ENCODE measurements around the gene BACH2. TPM values are rescaled to one million over a fixed set of nuclear protein-coding genes. Genes with fewer than 3 reads are reported as not detected.

BACH2 gene
- total and polyA plus RNA-seq, 2 experiments from 2014 or later, result 1.6 to 5.7 TPM

DNA sequence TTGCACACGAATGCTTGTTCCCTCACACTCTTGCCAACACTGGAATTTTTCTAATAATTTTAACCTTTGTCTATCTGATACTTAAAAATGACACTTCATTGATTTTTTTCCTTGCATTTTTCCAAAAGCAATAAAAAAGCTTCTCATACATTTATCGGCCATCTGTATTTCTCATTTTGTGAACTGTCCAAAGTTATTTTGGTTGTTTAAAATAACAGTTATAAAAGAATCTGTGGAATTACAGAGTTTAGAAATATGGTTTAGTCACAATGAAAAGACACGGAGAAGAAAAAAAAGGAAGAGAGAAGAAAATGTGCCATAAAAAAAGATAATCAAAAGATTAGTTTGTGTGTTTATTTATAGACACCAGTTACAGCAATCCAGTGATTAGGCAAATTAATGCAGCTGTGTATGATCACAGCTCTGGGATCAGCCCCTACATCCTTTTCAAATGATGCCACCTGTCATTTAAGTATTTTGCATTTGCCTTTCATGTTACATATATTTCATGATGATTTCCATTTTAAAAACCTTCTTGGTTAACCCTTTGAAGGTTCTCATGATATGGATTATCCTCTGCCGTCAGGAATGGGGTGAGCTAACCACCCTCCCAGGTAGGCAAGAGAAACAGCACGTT lies 171.7 kb downstream of the BACH2 start:
- H3K4me1 Mint-ChIP-seq, result no peaks in the 10 kb centered on the region
- H3F3A ChIP-seq (replicated peaks; ENCODE audit: low read depth), result no peaks in the 10 kb centered on the region
- no peaks in the 10 kb centered on the region for H3K9me3 Mint-ChIP-seq
- ATAC-seq, result no peak
- H2AFZ ChIP-seq, result no peak overlapping the region
- H3K36me3 Mint-ChIP-seq (ENCODE audit: low read depth), result no peaks in the 10 kb centered on the region
- no peaks in the 10 kb centered on the region for H4K20me1 ChIP-seq (replicated peaks; ENCODE audit: insufficient read depth)
- H3K27ac ChIP-seq (ENCODE audit: low read depth), result no peak overlapping the region
- H3K9me2 ChIP-seq (ENCODE audit: insufficient read depth), result no peaks in the 10 kb centered on the region
- no peak overlapping the region for H3K4me2 ChIP-seq
- no peaks in the 10 kb centered on the region for H3K79me2 ChIP-seq (replicated peaks; ENCODE audit: insufficient read depth)
- TF ChIP-seq, protein P1, sequence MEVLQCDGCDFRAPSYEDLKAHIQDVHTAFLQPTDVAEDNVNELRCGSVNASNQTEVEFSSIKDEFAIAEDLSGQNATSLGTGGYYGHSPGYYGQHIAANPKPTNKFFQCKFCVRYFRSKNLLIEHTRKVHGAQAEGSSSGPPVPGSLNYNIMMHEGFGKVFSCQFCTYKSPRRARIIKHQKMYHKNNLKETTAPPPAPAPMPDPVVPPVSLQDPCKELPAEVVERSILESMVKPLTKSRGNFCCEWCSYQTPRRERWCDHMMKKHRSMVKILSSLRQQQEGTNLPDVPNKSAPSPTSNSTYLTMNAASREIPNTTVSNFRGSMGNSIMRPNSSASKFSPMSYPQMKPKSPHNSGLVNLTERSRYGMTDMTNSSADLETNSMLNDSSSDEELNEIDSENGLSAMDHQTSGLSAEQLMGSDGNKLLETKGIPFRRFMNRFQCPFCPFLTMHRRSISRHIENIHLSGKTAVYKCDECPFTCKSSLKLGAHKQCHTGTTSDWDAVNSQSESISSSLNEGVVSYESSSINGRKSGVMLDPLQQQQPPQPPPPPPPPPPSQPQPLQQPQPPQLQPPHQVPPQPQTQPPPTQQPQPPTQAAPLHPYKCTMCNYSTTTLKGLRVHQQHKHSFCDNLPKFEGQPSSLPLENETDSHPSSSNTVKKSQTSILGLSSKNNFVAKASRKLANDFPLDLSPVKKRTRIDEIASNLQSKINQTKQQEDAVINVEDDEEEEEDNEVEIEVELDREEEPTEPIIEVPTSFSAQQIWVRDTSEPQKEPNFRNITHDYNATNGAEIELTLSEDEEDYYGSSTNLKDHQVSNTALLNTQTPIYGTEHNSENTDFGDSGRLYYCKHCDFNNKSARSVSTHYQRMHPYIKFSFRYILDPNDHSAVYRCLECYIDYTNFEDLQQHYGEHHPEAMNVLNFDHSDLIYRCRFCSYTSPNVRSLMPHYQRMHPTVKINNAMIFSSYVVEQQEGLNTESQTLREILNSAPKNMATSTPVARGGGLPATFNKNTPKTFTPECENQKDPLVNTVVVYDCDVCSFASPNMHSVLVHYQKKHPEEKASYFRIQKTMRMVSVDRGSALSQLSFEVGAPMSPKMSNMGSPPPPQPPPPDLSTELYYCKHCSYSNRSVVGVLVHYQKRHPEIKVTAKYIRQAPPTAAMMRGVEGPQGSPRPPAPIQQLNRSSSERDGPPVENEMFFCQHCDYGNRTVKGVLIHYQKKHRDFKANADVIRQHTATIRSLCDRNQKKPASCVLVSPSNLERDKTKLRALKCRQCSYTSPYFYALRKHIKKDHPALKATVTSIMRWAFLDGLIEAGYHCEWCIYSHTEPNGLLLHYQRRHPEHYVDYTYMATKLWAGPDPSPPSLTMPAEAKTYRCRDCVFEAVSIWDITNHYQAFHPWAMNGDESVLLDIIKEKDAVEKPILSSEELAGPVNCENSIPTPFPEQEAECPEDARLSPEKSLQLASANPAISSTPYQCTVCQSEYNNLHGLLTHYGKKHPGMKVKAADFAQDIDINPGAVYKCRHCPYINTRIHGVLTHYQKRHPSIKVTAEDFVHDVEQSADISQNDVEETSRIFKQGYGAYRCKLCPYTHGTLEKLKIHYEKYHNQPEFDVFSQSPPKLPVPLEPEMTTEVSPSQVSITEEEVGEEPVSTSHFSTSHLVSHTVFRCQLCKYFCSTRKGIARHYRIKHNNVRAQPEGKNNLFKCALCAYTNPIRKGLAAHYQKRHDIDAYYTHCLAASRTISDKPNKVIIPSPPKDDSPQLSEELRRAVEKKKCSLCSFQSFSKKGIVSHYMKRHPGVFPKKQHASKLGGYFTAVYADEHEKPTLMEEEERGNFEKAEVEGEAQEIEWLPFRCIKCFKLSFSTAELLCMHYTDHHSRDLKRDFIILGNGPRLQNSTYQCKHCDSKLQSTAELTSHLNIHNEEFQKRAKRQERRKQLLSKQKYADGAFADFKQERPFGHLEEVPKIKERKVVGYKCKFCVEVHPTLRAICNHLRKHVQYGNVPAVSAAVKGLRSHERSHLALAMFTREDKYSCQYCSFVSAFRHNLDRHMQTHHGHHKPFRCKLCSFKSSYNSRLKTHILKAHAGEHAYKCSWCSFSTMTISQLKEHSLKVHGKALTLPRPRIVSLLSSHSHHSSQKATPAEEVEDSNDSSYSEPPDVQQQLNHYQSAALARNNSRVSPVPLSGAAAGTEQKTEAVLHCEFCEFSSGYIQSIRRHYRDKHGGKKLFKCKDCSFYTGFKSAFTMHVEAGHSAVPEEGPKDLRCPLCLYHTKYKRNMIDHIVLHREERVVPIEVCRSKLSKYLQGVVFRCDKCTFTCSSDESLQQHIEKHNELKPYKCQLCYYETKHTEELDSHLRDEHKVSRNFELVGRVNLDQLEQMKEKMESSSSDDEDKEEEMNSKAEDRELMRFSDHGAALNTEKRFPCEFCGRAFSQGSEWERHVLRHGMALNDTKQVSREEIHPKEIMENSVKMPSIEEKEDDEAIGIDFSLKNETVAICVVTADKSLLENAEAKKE (CRISPR knock-in tag; IDR thresholded peaks at IDR 0.05), result no peak
- no peak for TF ChIP-seq EZH2phosphoT487 (IDR thresholded peaks at IDR 0.05; ENCODE audit: unreplicated experiment)
- no peak for TF ChIP-seq CREB1 (CRISPR knock-in tag; IDR thresholded peaks at IDR 0.05; ENCODE audit: low read depth)
- no peak for TF ChIP-seq ZNF114 (CRISPR knock-in tag; IDR thresholded peaks at IDR 0.05)
- TF ChIP-seq EZH2 (IDR thresholded peaks at IDR 0.05; ENCODE audit: low read depth, unreplicated experiment), result no peak
- TF ChIP-seq, protein P2, sequence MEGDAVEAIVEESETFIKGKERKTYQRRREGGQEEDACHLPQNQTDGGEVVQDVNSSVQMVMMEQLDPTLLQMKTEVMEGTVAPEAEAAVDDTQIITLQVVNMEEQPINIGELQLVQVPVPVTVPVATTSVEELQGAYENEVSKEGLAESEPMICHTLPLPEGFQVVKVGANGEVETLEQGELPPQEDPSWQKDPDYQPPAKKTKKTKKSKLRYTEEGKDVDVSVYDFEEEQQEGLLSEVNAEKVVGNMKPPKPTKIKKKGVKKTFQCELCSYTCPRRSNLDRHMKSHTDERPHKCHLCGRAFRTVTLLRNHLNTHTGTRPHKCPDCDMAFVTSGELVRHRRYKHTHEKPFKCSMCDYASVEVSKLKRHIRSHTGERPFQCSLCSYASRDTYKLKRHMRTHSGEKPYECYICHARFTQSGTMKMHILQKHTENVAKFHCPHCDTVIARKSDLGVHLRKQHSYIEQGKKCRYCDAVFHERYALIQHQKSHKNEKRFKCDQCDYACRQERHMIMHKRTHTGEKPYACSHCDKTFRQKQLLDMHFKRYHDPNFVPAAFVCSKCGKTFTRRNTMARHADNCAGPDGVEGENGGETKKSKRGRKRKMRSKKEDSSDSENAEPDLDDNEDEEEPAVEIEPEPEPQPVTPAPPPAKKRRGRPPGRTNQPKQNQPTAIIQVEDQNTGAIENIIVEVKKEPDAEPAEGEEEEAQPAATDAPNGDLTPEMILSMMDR (conservative IDR thresholded peaks at IDR 0.05; ENCODE audit: low read depth in 2 of 2), result no peak
- no peak for TF ChIP-seq JUNB (IDR thresholded peaks at IDR 0.05; ENCODE audit: unreplicated experiment)
- TF ChIP-seq REST (IDR thresholded peaks at IDR 0.05; ENCODE audit: unreplicated experiment), result no peak
- TF ChIP-seq POLR2AphosphoS5 (IDR thresholded peaks at IDR 0.05; ENCODE audit: low read depth), result no peak
- no peak for TF ChIP-seq NANOG (IDR thresholded peaks at IDR 0.05; ENCODE audit: borderline replicate concordance)
- no peak for TF ChIP-seq ZNF331 (CRISPR knock-in tag; IDR thresholded peaks at IDR 0.05; ENCODE audit: low read depth)
- H3K4me1 ChIP-seq (ENCODE audit: insufficient read depth), result no peaks in the 10 kb centered on the region
- H3K4me3 Mint-ChIP-seq, result no peak overlapping the region
- no peaks in the 10 kb centered on the region for H3K36me3 ChIP-seq (ENCODE audit: insufficient read depth)
- no peaks in the 10 kb centered on the region for H3K27me3 Mint-ChIP-seq (ENCODE audit: insufficient read depth, low read depth, poor library complexity)
- H3K4me3 ChIP-seq, result no peak overlapping the region
- H3K27me3 ChIP-seq (ENCODE audit: insufficient read depth), result no peaks in the 10 kb centered on the region
- no peak overlapping the region for H3K27ac Mint-ChIP-seq
- no peak for DNase-seq (ENCODE audit: low spot score)

All from GM23338 (cell line).